Measurements from ENCODE around the gene GLRA3.
"Not testable (repeated sequence)": the region's sequence is repeated elsewhere in the genome, so short reads cannot be mapped to it uniquely, and the experiment has no call there.

GLRA3 gene

GRCh38 chr4:174650711-174651355 lies 178.2 kb downstream of the GLRA3 start:
- DNase-seq, result no peak

- no peak for DNase-seq
Measured at GRCh38 chr4:174648812-174649211, 180.2 kb downstream of the GLRA3 start.

GRCh38 chr4:174646326-174646725 lies 182.7 kb downstream of the GLRA3 start:
- no peak for DNase-seq

- no peak for DNase-seq
Measured at GRCh38 chr4:174640146-174640545, 188.9 kb downstream of the GLRA3 start.

GRCh38 chr4:174635732-174636131 lies 193.3 kb downstream of the GLRA3 start:
- no peak for DNase-seq

- DNase-seq, result no peak
Measured at GRCh38 chr4:174633399-174633798, 195.6 kb downstream of the GLRA3 start.

- DNase-seq, result peak; percentile 26
Measured at GRCh38 chr4:174631901-174632758, 196.9 kb downstream of the GLRA3 start.

- not testable (repeated sequence) for DNase-seq
Measured at GRCh38 chr4:174629907-174630450, 199.1 kb downstream of the GLRA3 start.

GRCh38 chr4:174629265-174629664 lies 199.8 kb downstream of the GLRA3 start:
- DNase-seq, result no peak

- no peak for DNase-seq
Measured at GRCh38 chr4:174628191-174628590, 200.9 kb downstream of the GLRA3 start.

GRCh38 chr4:174627473-174627872 lies 201.6 kb downstream of the GLRA3 start:
- no peak for DNase-seq

- no peak for DNase-seq
Measured at GRCh38 chr4:174626342-174627008, 202.6 kb downstream of the GLRA3 start.

GRCh38 chr4:174616661-174617060 lies 212.4 kb downstream of the GLRA3 start:
- peak; percentile 14 for DNase-seq

GRCh38 chr4:174613979-174614378 lies 215.1 kb downstream of the GLRA3 start:
- peak; percentile 43 for DNase-seq

GRCh38 chr4:174611792-174612191 lies 217.3 kb downstream of the GLRA3 start:
- DNase-seq, result no peak

- DNase-seq, result no peak
Measured at GRCh38 chr4:174607792-174608191, 221.3 kb downstream of the GLRA3 start.

GRCh38 chr4:174604198-174604597 lies 224.8 kb downstream of the GLRA3 start:
- DNase-seq, result peak; percentile 11

GRCh38 chr4:174600391-174600790 lies 228.7 kb downstream of the GLRA3 start:
- no peak for DNase-seq

- no peak for DNase-seq
Measured at GRCh38 chr4:174598800-174599199, 230.2 kb downstream of the GLRA3 start.

- no peak for DNase-seq
Measured at GRCh38 chr4:174596513-174596912, 232.5 kb downstream of the GLRA3 start.

GRCh38 chr4:174595141-174595929 lies 233.7 kb downstream of the GLRA3 start:
- no peak for DNase-seq

GRCh38 chr4:174593701-174594100 lies 235.3 kb downstream of the GLRA3 start:
- peak; percentile 3 for DNase-seq

- peak; percentile 90 for DNase-seq
Measured at GRCh38 chr4:174592985-174593335, 236.1 kb downstream of the GLRA3 start.
